HK-2 (cell line): Measurements from ENCODE around the gene CD300C.
A peak's percentile ranks its signal among the peaks of the same experiment; 100 is the strongest.
"Not testable (repeated sequence)": the region's sequence is repeated elsewhere in the genome, so short reads cannot be mapped to it uniquely, and the experiment has no call there.

Experiments
- DNase-seq: peaks from one replicate; pipeline ENCODE4 v3.0.0-alpha.2; 2018; ENCODE audit not compliant: unreplicated experiment

The CD300C gene

DNA sequence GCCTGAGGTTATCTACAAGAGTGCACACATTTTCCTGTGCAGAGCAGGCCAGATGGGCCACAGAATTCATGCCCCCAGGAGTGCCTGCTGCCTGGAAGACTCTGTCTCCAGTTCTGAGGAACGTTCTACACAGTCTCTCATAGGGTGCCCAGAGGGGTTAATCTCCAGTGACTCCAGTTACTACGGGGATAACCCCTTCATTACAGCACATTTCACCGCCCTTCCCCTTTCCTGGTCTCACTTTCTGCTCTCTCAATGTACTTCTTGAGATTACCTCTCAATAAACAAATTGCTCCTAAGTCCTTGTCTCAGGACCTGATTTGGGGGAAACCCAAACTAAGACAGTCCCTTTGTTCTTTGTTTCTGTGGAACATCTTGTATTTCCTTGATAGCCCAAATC lies 15.7 kb upstream of the CD300C start:
- no peak for DNase-seq

DNA sequence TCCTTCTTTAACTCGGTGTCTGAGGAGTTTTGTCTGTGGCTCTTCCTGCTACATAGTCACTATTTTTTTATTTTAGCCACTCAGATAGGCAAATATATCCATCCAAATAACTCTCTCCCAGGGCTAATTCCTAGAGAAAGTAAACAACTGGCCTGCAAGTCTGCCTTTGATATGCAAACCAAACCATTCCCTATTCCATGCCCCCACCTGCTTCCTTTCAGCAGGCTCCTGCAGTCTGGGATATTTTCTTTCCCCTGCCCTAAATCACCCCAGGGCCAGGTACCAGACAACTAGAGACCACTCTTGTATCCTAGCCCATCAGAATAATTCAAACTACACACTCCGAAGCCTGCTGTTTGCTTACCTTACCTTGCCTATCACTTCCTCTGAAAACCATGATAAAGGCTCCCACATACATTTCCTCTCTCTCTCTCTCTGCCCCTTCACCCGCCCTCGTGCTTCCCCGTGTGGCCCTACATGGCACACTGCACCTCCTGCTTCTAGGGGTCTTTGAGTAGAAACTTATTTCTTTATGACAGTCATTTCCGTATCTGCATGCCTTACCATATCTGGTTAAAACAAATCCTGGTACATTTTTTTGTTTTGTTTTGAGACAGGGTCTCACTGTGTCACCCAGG lies 13.1 kb upstream of the CD300C start:
- DNase-seq = no peak

DNA sequence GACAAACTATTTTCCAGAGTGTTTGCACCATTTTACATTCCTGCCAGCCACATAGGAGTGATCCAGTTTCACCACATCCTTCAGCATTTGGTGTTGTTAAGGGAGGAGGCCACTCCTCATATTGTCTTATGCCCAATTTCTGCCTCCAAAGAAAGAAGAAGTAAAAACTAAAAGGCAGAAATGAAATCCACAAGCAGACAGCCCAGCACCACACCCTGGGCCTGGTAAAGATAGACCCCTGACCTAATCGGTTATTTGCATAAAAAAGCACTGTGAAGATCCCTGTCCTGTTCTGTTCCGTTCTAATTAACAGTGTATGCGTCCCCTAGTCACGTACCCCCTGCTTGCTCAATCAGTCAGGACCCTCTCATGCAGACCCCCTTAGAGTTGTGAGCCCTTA lies 12.5 kb upstream of the CD300C start:
- DNase-seq = not testable (repeated sequence)

DNA sequence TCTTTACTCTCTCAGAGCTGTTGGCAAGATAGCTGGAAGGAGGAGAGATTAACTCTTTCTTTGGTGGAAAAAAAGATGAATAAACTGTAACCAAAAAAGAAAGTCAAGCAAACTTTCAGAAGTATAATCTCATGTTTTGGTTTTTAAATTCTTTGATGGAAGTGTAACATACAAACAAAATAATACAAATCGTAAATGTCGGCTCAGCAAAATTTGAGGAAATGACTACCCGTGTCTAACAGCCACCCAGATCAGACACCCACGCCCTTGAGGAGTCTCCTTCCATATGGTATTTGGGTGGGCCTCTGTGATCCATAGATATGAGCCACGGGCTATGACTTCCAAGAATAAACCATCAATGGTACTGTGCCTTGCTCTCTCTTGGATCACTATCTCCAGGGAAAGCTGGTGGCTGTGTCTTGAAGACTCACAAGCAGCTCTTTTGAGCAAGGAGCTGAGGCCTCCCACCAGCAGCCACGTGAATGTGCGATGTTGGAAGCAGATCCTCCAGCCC lies 9.6 kb upstream of the CD300C start:
- DNase-seq = no peak

DNA sequence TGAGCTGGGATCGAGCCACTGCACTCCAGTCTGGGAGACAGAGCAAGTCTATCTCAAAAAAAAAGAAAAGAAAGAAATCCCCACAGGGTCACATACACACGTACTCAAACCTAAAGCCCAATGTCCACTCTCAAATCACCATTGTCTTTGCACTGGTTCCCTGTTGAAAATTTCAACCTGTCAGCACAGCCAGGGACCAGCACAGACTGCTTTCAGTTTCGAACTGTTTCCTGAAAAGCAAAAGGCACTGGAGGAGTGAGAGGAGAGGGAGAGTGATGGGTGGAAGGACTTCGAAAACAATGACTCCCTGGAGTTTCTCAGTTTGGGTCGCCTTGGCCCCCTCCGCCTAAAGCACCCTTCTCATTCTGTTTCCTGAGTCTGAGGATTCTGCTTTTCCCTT lies 9.0 kb upstream of the CD300C start:
- DNase-seq = no peak

DNA sequence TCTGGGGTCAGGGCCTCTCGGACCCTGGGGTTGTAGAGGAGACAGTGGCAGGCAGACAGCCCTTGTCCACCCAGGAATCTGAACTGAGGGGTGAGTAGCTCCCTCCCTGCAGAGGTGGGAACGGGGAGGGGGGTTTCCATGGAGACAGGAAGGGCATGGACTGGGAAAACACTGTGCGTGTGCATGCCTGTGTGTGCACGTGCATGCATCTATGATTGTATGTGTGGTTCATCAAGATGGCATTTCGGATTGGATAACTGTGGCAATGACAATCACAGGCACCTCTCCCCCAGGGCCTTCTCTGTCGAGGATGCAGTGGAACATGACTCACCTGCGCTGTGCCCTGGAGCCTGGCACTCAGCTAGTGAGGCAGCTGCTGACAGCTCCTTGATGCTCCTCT lies 6.1 kb upstream of the CD300C start:
- no peak for DNase-seq

DNA sequence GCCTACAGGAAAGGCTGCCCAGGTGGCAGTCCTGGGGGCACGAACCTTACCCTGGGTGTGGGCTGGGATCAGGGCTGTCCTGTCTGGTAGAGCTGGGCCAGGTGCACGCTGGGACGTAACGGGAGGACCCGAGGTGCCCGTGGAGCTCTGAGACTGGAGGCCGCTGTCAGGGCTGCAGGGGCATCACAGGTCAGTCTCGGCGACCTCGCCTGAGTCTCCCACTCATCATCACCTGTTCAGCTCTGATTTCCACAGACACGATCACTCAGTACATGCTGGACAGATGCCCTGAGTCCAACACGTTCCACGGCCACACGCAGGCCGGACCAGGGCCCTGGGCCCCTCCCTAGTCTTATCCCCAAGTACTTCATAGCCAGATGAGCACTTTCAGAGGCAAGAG lies 4.7 kb upstream of the CD300C start:
- DNase-seq = no peak

DNA sequence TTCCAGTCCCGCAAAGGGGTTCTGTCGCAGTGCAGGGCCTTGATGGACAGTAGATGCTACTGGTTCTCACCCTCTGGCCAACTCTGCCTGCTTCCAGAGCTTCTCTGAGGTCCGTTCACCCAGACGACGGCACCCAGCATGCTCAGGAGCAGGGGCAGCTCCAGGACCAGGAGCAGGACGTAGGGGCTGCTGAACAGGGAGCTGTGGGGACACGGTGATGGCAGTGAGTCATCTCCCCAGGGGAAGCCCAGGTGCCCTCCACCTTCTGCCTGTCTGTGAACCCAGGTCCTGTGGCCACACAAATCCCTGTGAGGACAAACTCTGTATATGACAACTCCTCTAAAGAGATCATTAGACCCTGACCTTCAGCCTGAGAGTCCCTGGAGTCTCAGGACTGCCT lies 3.4 kb upstream of the CD300C start:
- DNase-seq = no peak

DNA sequence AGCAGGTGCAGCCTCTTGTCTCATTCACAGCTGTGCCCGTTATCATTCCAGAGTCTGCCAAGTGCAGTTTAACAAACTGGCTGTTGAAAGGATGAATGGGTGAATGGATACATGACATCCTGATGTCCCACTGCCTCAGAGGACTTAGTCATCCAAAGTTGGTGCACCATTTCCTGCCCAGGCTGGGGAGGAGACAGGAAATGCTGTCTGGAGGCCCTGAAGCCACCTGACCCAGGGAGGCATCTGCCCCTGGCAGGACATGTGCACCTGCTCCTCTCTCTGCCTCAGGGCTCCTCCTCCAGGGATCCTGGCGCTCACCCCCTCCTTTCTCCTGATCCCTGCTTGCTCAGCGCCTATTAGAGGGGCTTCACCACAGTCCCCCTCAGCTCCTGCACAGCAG lies 1.8 kb upstream of the CD300C start:
- DNase-seq = peak; percentile 23

DNA sequence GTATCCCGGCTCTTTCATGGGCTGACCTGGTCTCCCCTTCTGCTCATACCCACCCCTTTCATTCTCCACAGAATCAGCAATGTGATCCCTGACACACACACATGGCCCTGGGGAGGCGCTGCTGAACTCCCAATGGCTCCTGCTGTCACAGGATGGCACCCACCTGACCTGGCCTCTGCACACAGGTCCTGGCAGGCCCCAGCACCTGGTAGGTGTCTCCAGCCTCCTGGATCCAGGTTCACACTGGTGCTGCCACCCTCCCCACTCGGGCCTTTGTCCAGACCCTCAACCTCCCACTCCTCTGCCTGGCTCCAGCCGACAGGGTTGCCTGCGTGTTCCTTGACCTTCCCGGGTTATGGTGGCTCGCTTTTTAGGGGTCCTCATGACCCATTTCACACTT lies 1.3 kb upstream of the CD300C start:
- DNase-seq = no peak

DNA sequence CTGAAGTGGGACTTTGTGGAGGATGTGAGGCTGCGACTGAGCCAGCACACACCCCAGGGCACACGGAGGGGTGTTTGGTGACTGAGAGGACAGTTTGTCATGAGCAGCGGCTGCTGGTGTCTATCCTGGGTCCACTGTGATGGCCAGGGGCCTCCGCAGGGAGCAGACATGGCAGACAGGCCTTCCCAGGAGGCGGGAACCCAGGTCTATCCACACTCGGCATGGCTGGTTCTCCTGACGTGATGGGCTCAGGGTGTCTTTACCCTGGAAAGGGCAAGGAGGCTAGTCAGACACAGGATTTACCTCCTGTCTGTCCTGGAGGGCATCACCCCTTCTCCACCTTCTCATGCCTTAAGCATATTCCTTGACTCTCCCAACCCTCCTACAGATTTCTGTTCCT lies 671 bp upstream of the CD300C start:
- DNase-seq = no peak

DNA sequence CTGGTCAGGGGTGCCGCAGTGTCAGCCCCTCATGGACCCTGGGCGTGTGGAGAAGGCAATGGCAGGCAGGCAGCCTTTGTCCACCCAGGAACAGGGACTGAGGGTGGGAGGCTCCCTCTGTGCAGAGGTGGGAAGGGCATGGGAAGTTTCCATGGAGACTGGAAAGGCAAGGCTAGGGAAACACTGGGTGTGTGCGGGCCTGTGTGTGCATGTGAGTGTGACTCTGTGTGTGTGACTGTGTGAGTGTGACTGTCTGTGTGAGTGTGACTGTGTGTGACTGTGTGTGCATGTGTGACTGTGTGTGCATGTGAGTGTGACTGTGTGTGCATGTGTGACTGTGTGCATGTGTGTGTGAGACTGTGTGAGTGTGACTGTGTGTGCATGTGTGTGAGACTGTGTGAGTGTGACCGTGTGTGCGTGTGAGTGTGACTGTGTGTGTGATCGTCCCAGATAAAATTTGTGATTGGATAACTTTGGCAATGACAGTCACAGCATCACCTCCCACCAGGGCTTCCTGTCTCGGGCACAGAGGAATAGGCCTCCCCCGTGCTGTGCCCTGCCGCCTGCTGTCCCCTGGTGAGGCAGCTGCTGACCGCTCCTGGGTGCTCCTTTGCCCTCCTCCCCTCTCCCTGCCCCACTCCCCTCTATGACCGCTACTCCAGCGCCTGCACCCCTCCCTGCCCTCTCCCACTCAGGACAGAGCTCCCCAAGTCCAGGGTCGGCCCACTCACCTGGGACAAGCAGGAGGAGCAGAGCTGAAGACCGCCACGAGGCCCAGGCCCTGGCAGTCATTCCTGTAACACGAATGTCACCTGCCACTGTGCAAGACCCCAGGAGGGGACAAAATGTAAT lies 698 bp downstream of the CD300C start:
- DNase-seq = no peak

DNA sequence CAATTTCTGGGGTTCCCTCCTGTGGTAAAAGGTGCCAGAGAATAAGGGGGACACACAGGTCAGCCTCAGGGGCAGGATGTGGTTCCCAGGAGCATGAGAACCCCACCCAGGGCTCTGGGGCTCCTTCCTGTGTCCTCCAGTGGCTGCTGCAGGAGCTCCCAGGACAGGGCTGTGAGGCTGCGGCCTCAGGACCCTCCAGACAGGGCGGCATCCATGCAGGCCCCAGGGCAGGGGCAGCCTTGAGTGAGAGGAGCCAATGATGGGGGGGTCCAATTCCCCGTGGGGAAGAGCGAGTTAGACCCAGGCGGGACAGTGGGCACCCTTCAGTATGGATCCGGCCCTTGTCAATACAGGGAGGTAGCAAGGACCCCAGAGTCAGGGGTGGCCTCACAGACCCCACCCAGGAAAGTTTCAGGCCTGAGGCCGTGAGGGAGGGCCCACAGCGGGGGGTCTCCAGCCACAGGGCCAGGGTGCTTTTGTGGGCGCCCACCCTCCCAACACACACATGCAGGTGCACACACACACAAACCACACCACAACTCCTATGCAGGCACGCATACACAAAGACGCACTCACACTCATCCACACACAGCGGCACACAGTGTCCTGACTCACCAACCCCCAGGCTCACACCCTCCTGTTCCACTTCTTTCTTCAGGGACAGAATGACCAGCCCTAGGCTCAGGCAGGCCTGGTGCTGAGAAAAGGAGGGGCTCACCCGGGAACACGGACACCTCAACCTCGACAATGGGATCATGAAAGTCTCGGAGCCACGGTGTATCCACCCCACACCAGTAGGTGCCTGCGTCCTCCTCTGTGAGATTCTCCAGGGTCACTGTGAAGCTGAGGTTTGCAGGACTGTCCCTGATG lies 1.8 kb downstream of the CD300C start:
- no peak for DNase-seq

DNA sequence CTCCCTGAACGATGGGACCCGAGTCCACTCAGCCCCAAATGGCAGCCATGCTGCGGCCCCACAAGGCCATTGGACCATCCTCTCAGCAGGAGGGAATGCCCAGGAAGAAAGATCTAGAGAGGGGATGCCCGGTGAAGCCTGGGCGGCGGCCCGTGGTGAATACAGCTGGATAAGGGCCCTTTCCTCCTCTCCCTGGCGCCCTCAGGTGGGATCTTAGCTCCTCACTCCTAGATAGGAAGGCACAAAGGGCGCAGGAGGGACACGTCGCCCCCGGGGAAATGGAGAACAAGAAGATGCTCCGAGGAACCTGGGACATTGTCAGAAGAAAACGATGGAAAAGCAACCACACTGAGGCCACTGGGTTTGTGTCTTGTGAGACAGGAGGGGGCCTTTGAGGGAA lies 2.5 kb downstream of the CD300C start:
- no peak for DNase-seq

DNA sequence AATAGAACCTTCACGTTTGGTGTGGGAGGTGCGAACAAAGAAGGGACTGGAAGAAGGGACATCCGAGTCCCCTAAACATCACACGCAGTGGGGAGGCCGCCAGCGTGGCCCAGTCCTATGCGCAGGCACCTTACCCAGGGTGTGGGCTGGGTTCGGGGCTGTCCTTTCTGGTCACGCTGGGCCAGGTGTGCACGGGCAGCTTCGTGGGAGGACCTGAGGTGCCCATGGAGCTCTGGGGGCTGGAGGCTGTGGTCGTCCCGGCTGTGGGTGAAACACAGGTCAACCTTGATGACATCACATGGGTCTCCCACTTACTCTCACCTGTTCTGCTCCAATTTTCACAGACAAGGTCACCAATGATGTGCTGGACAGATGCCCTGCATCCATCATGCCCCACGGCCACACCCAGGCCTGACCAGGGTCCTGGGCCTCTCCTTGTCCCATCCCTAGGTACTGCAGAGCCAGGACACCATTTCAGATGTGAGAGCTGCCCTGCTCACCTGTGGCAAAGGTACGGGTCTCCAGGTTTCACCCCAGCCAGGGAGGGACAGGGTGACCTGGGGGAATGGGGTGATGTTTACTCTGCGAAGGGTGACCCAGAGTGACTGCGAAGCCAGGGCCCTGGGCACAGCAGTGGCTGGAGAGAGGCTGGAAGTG lies 3.1 kb downstream of the CD300C start:
- no peak for DNase-seq

DNA sequence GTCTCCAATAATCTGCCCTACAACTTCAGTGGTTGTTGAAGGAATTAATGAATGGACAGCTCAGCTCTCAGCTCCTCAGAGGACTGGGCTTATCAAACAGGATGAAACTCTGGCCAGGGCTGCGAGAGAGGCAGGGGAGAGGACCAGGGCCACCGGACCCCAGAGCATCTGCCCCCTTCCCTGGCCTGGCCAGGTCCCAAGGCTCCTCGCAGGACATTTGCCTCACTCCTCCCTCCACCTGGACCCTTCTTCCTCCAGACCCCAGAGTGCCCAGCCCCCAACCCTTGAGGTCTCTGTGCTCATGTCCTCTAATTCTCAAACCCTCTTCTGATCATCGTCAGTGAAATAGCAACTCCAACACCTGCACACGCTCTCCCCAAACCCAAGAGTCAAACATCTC lies 3.7 kb downstream of the CD300C start:
- DNase-seq = no peak

DNA sequence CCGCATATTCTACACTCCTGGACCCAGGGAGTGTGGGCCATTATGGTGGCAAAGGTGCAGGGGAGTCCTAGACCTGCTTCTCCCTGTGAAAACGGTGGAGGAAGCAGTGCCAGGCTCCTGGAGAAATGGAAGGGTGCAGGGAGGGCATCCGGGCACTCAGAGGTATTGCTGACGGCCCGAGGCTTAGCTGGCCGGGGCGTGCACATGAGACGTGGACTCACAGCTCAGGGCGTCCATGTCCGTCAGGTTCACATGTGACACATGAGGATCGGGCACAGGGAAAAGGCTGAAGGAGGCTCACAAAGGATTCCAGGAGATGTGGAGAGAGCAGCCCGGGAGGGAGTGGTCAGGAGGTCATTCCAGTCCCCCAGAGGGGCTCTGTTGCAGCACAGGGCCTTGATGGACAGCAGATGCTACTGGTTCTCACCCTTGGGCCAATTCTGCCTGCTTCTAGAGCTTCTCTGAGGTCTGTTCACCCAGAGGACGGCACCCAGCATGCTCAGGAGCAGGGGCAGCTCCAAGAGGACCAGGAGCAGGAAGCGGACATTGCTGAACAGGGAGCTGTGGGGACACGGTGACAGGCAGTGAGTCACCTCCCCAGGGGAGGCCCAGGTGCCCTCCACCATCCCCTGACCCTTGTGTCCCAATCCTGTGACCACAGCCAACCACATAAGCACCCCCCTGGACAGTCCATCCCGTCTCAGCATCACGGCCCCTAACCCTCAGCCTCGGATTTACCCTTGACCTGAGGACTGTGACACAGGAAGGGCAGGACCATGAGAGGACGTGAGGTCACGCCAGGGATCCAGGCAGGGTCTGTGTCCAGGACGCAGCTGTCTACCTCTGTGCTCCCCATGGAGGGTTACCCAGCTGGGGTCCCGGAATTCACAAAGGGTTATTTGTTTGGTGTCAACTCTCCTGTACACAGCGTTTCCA lies 4.5 kb downstream of the CD300C start:
- DNase-seq = no peak

DNA sequence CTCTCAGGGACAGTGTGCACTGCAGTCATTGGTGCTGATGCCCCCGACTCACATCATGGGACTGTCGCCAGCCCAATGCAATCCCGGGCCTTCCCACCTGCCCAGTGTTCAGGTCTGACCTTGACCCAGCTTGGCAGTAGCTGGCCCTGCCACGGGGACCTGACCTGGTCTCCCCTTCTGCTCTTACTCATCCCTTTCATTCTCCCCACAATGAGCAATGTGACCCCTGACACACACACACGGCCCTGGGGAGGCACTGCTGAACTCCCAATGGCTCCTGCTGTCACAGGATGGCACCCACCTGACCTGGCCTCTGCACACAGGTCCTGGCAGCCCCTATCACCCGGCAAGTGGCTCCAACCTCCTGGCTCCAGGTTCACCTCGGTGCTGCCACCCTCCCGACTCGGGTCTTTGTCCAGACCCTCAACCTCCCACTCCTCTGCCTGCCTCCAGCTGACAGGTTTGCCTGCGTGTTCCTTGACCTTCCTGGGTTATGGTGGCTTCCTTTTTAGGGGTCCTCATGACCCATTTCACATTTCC lies 6.6 kb downstream of the CD300C start:
- no peak for DNase-seq

DNA sequence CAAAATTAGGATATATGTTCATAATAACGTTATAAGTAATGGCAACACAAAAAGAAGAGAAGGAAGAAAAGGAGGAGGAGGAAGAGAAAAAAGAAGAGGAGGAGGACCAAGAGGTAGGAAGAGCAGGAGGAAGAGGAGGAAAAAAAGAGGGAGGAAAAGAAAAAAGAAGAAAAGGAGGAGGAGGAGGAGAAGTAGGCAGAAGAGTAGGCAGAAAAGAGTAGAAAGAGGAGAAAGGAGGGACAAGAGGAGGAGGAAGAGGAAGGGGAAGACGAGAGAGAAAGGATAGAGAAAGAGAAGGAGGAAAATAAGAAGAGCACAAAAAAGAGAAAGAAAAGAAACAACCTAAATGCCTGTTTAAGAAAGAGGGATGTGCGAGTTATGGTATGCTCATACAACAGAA lies 9.0 kb downstream of the CD300C start:
- DNase-seq = no peak

DNA sequence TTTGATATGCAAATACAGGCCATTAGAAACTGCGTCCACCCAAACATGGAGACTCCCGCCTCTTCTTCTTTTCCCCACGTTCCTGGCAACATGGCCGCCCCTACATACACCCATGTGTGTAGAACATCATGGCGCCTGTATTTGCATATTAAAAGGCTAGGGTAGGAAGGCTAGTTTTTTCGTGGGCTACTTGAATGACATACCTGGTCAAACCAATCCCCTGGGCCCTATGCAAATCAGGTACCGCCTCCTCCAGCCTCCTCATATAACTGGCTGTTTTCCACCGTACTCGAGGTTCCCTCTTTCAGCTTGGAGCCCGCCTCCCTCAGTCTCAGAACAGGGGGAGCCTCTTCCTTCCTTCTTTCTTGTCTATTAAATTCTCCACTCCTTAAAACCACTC lies 13.8 kb downstream of the CD300C start:
- no peak for DNase-seq
